NCI-H2029 treated with DMSO at 0.1 percent for 48 hours (cell line): ENCODE data around the gene NPR3.

Source experiments
- DNase-seq: peaks from one replicate; lab custom pipeline; 2025; lab: John Stamatoyannopoulos, UW

The NPR3 gene

GRCh38 chr5:32810804-32811203, 99.7 kb downstream of the NPR3 start:
- no peak for DNase-seq

- DNase-seq: no peak
These were observed 101.3 kb downstream of the NPR3 start for GRCh38 chr5:32812399-32812798.

- DNase-seq: no peak
These were observed 103.0 kb downstream of the NPR3 start for GRCh38 chr5:32814141-32814540.

GRCh38 chr5:32814620-32815019, 103.5 kb downstream of the NPR3 start:
- no peak for DNase-seq

GRCh38 chr5:32827981-32828380, 116.9 kb downstream of the NPR3 start:
- no peak for DNase-seq

- DNase-seq: no peak
These were observed 117.4 kb downstream of the NPR3 start for GRCh38 chr5:32828492-32828891.

- DNase-seq: no peak
These were observed 120.5 kb downstream of the NPR3 start for GRCh38 chr5:32831624-32832023.

- no peak for DNase-seq
These were observed 122.0 kb downstream of the NPR3 start for GRCh38 chr5:32833127-32833526.

- DNase-seq: no peak
These were observed 122.5 kb downstream of the NPR3 start for GRCh38 chr5:32833663-32834062.

- no peak for DNase-seq
These were observed 123.1 kb downstream of the NPR3 start for GRCh38 chr5:32834251-32834650.

GRCh38 chr5:32836176-32836575, 125.1 kb downstream of the NPR3 start:
- no peak for DNase-seq

- no peak for DNase-seq
These were observed 126.1 kb downstream of the NPR3 start for GRCh38 chr5:32837211-32837610.

- no peak for DNase-seq
These were observed 128.0 kb downstream of the NPR3 start for GRCh38 chr5:32839106-32839505.

GRCh38 chr5:32840606-32841005, 129.5 kb downstream of the NPR3 start:
- no peak for DNase-seq
